HG02588 (cell line): ENCODE data around the gene BOC.
A peak's percentile ranks its signal among the peaks of the same experiment; 100 is the strongest.

ENCODE experiments used
- ATAC-seq: cut with Tn5 transposase; IDR thresholded peaks from one replicate; pipeline ENCODE4 v1.9.1; 2021; ENCODE audit warnings: mild to moderate bottlenecking, moderate library complexity; ENCODE audit not compliant: unreplicated experiment

BOC gene

DNA sequence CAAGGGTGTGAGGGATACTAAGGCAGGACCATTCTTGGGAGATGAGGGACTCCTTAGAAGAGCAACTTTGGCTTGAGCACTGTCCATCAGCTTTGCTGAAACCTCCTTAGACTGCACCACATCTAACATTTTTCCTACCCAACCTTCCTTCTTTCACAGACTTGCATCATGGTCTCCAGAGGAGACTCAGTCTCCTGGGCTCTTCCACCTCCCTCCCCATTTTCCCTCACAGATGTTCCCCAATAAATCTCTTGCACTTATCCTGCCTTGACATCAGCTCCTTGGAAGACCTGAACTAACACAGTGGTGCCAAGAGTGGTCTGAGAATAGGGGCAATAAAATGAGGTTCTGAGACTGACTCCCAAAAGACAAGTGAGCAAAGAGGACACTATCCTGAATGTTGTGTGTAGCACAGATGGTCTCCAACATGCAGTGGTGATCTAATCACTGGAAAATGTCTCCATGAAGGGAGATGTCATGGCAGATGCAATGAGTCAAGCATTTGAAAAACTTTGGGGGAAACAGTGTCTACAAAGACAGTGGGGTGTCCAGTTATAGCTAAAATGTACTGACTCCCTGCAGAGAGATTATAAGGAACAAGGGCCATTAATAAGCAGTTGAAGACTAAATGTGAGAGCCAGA is 26.0 kb upstream of the BOC start:
- no peak for ATAC-seq

DNA sequence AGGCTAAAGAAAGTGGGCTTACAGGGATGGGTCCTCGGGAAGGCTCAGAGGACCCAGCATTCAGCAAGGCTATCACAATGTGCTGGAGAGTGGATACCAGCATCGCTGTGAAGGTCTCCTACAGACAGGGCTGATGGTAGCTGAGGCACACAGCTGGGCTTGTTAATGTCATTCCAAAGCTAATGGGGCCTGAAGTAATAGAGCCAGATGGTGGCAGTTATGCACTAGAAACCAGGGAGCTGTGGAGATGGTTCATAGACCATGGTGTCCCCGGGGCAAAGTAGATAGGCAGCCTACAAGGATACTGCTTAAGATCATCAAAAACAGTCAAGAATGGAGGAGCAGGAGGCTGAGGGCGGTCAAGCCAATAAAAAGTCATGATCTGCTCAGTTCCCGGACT is 24.8 kb upstream of the BOC start:
- no peak for ATAC-seq

GRCh38 chr3:113193288-113193687 is 18.1 kb upstream of the BOC start:
- no peak for ATAC-seq

DNA sequence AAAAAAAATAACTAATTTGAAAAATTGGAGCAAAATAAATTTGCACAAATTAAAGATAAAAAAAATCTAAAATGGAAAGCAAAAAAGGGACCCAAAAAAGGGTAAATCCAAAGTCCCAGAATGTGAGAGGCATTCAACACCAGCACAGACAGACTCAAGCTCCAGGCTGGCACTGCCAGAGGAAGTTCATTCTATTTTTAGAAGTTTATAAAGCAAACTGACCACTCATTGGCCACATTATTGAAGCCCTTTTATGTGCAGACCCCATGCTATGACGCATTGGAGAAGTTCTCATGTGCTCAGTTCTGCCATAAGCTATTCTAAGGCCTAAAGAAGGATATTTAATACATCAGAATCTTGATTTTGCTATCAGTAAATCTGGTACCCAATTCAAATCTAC is 17.6 kb upstream of the BOC start:
- no peak for ATAC-seq

DNA sequence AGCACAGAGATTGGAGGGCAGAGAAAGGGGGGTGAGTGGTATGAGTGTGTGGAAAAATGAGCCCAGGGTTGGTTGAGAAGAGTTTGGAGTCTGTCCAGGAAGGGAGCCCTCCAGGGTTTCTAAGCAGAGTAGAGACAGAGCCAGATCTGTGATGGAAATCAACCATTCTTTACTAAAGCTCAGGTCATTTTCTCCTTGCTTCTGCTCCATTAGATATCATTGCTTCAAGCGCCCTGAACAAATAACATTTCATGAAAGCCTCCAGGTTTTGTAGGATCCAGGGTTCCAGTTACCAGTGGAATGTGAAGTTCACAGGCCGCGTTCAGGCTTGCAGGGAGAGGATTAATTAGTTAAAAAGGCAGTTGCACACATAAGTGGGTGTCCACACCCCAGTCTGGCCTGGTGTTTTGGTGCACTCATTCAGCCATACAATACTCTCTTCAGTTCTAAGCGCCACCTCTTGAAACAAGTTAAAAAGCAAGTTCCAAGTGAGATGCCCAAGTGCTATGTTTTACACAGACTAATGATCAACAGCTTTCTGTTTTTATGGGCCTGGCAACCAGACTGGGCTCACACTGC is 16.4 kb upstream of the BOC start:
- ATAC-seq = no peak

DNA sequence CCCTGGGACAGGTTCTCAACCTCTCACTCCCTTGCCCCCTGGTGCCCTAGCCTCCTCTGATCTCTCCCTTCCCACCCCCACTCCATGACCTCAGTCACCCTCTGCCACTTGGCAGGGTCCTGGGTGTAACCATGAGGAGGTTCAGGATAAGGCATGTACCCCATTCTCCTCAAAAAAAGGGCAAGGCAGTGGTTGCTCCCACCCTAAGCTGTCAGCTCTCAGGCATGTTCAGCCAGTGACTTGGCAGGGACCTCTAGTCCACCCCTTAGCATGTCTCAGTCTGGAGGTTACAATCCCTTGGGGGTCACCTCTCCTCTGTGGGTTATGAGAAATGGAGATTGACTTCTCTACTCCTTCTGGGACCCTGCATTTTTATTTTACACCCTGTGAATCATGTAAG is 11.0 kb upstream of the BOC start:
- no peak for ATAC-seq

- no peak for ATAC-seq
These were observed 10.4 kb upstream of the BOC start for GRCh38 chr3:113200946-113201345.

GRCh38 chr3:113204371-113204770 is 7.0 kb upstream of the BOC start:
- ATAC-seq = no peak

DNA sequence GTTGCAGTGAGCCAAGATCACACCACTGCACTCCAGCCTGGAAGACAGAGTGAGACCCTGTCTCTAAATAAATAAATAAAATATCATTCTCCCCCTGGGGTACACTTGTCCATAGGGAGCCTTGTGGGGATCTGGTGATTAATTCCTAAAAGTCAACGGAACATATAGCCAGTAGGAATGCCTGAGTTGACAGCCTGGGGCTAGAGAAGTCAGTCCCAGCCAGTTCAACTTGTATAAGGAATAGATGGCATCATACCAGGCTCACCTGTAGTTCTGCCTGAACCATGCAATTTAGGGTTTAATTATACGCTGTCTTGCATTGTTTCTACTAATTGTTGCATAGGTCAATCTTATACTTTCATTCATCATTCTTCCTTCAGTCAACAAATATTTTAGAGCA is 5.9 kb upstream of the BOC start:
- ATAC-seq = no peak

DNA sequence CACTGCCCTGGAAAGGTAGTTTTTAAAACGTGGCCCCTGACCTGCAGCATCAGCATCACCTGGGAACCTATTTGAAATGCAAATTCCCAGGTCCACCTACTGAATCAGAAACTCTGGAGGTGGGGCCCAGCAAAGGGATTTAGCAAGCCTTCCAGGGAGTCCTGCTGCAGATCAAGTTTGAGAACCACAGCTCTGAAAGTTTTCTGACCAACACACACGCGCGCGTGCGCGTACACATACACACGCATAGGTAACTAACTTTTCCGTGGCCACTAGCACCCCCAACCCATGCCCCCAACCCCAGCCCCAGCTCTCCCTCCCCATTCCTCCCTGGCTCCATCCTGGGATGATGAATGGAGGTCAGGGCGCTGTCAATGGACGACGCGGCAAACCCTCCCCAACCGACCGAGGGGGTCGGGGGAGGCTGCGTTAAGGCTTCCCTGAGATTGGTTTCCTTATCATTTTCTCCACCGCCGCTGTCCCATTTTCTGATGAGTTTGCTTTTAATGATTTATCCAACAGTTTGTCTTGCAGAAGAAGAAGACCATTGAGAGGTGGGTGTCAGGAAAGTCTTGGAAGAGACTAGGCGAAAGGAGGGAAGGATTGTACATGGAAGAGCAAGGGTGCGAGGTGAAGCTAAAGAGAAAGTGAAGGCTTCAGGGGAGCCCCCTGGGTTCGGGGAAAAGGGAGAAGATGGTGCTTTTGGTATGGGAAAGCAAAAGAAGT is 590 bp upstream of the BOC start:
- ATAC-seq = no peak

DNA sequence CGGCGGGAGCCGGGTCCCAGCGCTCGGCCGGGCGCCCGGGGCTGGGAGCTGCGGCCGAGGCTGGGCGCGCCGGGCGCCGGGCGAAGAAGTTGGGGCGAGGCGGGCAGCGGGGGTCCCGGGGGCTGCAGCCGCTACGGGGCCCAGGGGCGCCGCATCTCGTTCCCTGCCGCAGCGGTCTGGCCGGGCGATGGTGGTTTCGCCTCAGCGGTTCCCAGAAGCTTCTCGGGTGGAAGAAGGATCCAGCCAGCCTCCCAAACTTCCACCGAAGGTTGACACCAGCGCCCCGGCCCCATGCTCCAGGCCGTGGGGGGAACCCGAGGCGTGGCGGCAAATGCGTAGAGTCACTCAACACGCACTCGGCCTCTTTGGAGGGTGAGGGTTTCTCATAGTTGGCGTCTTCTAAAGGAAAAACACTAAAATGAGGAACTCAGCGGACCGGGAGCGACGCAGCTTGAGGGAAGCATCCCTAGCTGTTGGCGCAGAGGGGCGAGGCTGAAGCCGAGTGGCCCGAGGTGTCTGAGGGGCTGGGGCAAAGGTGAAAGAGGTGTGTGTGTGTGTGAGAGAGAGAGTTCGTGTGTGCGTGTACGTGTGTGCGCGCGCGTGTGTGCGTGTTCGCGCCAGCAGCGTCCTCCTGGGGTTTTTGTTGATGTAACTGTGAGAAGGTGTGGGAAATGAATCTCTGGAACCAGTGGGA is 940 bp downstream of the BOC start:
- peak; percentile 54 for ATAC-seq

GRCh38 chr3:113212844-113213375 is 1.6 kb downstream of the BOC start:
- ATAC-seq = no peak

DNA sequence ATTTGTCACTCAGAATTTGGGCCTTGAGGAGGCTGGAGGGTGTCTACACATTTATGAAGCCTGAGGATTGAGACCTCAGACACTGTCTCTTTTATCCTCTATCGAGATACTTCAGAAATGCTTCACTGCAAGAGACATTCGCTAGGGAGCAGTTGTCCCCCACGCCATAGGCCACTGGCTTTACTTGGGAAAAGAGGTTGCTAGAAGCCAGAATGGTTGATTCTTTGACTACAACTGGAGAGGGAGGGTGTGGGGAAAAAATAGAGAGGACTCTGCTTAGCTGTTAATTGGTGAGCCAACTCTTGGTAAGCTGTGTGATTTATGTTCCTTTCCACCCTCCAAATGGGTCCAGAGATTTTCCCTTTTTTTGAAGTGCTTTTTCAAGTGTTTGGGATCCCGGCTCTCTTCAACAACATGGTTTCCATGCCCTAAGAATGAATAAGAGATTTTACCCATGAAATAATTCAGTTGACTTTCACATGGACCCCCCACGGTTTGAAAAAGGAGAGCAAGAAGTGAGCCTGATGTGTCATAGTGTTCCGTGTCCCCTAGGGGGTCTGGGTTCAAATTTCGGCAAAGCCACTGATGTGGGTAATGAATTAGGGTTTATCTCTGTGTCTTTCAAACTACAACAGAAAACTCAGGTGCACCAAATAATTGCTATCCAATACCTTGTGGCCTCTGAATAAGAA is 2.7 kb downstream of the BOC start:
- ATAC-seq = no peak

- no peak for ATAC-seq
These were observed 3.7 kb downstream of the BOC start for GRCh38 chr3:113214917-113215595.

DNA sequence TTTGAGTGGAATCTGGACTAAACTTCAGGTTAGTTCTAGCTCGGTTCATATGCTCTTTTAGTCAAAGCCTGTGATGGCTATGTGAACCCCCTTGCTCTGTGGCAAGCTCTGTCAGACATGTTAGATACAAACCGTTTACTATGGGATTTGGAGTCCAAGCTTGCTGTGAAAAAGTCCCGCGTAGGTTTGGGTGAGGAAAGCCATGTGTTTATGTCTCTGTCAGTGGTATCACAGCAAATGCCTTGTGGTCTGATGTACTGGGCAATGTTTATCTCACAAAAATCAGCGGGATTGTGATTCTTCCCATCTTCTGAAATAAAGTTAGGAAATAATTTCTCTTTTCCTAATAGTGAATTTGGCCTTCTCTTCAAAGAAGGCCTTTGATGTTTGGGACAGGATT is 5.0 kb downstream of the BOC start:
- no peak for ATAC-seq

DNA sequence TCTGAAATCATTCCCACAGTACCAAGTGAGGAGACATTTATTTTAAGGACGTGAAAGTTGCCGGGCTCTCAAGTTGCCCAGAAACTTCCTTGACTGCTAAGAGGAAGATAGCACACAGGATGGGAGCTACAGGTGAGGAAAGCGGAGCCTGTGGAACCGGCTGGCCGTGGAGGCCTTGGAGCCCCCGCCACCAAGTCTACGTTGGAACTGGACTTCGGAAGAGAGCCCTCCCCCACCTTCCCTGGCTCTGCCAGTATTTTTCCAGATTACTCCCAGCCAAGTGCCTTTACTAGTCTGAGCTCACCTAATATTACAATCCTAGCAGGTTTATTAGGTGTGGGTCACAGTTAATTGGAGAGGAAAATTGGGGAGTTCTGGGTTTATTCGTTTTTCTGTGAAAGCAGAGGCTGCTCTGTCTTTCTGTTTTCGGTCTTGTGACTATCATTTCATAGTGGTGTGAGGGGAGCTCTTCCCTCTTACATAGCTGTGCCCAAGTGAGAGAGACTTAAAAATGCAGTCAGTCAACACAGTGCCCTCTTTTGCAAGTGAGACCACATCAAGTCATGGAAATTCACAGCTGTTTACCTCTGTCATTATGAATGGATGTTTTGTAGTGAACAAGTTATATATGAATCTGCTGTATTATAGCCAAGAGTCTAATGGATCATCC is 6.8 kb downstream of the BOC start:
- no peak for ATAC-seq

GRCh38 chr3:113218681-113219045 is 7.3 kb downstream of the BOC start:
- no peak for ATAC-seq

- no peak for ATAC-seq
These were observed 8.4 kb downstream of the BOC start for GRCh38 chr3:113219605-113220300.

- no peak for ATAC-seq
These were observed 9.4 kb downstream of the BOC start for GRCh38 chr3:113220721-113221120.
